Measurements from ENCODE around the gene OAF.

The OAF gene

DNA sequence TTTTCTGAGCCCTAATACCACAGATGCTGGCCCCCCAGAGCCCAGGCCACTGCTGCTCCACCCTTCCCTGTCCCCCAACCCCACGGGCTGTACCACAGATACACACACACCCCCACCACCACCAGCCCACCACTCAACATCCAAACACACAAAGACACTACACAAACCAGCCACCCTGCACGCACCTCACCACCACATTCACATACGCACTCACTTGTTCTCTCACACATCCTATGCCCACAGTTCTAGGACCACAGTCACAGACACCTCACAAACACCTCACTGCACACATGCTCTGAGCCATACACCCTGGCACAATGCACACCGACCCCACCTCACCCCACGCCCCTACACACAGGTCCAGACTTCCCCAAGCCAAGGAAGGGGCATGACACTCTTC lies 22.5 kb upstream of the OAF start:
- CTCF ChIA-PET = no interaction called here
- no peak for TF ChIP-seq CTCF (IDR thresholded peaks at IDR 0.05; ENCODE audit: control extremely low read depth, extremely low read depth, low read depth, missing control alignments)
- POLR2A ChIA-PET = no interaction called here
- DNase-seq (ENCODE audit: extremely low spot score) = no peak

- DNase-seq (ENCODE audit: extremely low spot score) = no peak
- ChIA-PET CTCF (interaction anchor here (0.9 to 1.7 kb wide), 4 partner anchors 10 to 114 kb away, joined by 3 to 5 read pairs (median 4); no protein-coding TSS in a partner anchor), POLR2A (no interaction called here)
- TF ChIP-seq CTCF (IDR thresholded peaks at IDR 0.05; ENCODE audit: control extremely low read depth, extremely low read depth, low read depth, missing control alignments) = no peak
Measured at GRCh38 chr11:120188811-120189455, 21.9 kb upstream of the OAF start.

GRCh38 chr11:120191058-120191457 lies 19.8 kb upstream of the OAF start:
- no peak for TF ChIP-seq CTCF (IDR thresholded peaks at IDR 0.05; ENCODE audit: control extremely low read depth, extremely low read depth, low read depth, missing control alignments)
- no peak for DNase-seq (ENCODE audit: extremely low spot score)
- ChIA-PET POLR2A (no interaction called here), CTCF (interaction anchor here (0.9 to 1.8 kb wide), 5 partner anchors 12 to 39 kb away, joined by 3 to 4 read pairs (median 4); no protein-coding TSS in a partner anchor)

GRCh38 chr11:120192831-120193625 lies 17.8 kb upstream of the OAF start:
- ChIA-PET POLR2A (no interaction called here), CTCF (interaction anchor here (1.1 to 1.8 kb wide), 5 partner anchors 15 to 110 kb away, joined by 3 to 7 read pairs (median 6); no protein-coding TSS in a partner anchor)
- no peak for DNase-seq (ENCODE audit: extremely low spot score)
- TF ChIP-seq CTCF (IDR thresholded peaks at IDR 0.05; ENCODE audit: control extremely low read depth, extremely low read depth, low read depth, missing control alignments) = no peak

DNA sequence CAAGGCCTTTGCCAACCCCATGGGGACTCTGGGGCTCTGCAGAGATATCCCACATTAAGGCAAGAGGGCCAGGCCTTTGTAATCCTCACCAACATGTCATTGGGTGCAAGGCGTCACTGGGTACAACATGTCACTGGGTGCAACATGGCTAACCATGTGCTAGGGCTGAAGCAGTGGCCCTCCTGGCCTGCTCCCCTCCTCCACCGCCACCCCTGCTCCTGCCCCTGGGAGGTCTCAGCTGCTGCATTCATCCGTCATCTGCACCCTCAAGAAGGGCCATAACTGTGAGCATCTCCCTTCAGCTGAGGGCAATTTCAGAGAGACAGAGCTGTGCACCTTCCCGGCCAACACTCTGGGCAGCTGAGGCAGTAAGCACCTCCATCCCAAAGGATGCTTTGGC lies 16.7 kb upstream of the OAF start:
- no peak for TF ChIP-seq CTCF (IDR thresholded peaks at IDR 0.05; ENCODE audit: control extremely low read depth, extremely low read depth, low read depth, missing control alignments)
- POLR2A ChIA-PET = no interaction called here

DNA sequence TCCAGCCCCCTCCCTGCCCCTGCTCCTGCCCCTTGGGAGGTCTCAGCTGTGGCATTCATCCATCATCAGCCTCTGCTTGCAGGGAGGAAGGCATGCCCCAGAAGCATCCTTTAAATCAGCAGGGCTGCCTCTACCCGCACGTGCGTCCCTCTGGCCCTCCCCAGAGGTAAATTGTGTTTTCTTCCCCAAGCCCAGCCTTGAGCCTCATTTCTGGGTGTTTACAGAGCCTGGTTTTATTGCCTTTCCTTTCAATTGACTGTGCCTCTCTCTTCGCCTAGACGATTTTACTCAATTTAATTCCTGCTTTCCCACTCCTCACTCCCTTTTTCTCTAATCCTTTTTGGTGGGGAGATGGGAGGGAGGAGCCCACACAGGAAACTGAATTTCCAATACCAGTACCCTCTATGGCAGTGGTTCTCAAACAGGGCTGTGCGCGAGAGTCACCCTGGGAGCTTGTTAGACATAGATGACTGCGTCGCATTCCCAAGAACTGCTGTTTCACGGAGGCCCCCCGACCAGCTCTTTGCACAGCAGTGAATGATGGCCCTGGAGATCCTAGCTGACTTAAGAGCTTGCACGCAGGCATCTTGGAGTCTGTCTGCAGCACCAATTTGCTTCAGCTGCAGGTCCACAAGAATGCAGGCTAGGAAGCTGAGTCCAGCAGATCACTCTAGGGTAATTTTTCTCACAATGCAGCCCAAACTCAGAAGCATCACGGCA lies 15.1 kb upstream of the OAF start:
- POLR2A ChIA-PET = no interaction called here

More for the DNA sequence above, 16.7 kb upstream of the OAF start:
- DNase-seq (ENCODE audit: extremely low spot score) = no peak
- CTCF ChIA-PET = interaction anchor here (1.1 to 1.8 kb wide), 5 partner anchors 13 to 109 kb away, joined by 4 to 7 read pairs (median 6); no protein-coding TSS in a partner anchor

More for the DNA sequence above, 15.1 kb upstream of the OAF start:
- CTCF ChIA-PET = interaction anchor here (1.4 kb wide), 2 partner anchors 15 to 17 kb away, joined by 4 to 6 read pairs; no protein-coding TSS in a partner anchor
- TF ChIP-seq CTCF (IDR thresholded peaks at IDR 0.05; ENCODE audit: control extremely low read depth, extremely low read depth, low read depth, missing control alignments) = no peak
- DNase-seq (ENCODE audit: extremely low spot score) = no peak
